ENCODE data around the gene AKAP6. TPM values are rescaled to one million over a fixed set of nuclear protein-coding genes. Genes with fewer than 3 reads are reported as not detected.

AKAP6 gene
- total and polyA plus RNA-seq, 2 experiments from 2014 or later, result 0.38 to 0.42 TPM

- TF ChIP-seq ZNF462 (CRISPR knock-in tag; IDR thresholded peaks at IDR 0.05) (no peak), ZNF114 (CRISPR knock-in tag; IDR thresholded peaks at IDR 0.05) (no peak), JUNB (IDR thresholded peaks at IDR 0.05; ENCODE audit: unreplicated experiment) (no peak), STAT1 (IDR thresholded peaks at IDR 0.05; ENCODE audit: unreplicated experiment) (no peak)
These were observed 148.3 kb downstream of the AKAP6 start (continued) for GRCh38 chr14:32477396-32477795.

GRCh38 chr14:32478050-32478449 is 149.0 kb downstream of the AKAP6 start:
- H3K27ac Mint-ChIP-seq, result no peak overlapping the region
- Histone ChIP-seq H4K20me1 (replicated peaks; ENCODE audit: insufficient read depth) (no peaks in the 10 kb centered on the region), H3K4me1 (ENCODE audit: insufficient read depth) (no peaks in the 10 kb centered on the region), H2AFZ (no peak overlapping the region), H3K36me3 (ENCODE audit: insufficient read depth) (no peaks in the 10 kb centered on the region), H3K4me2 (no peak overlapping the region), H3K4me3 (no peak overlapping the region), H3K27ac (ENCODE audit: low read depth) (no peak overlapping the region), H3F3A (replicated peaks; ENCODE audit: low read depth) (no peaks in the 10 kb centered on the region), H3K27me3 (ENCODE audit: insufficient read depth) (no peaks in the 10 kb centered on the region), H3K9me2 (ENCODE audit: insufficient read depth) (no peaks in the 10 kb centered on the region; the same call in 1 of the 2 replicates), H3K79me2 (replicated peaks; ENCODE audit: insufficient read depth) (no peaks in the 10 kb centered on the region)
- TF ChIP-seq ZNF331 (CRISPR knock-in tag; IDR thresholded peaks at IDR 0.05; ENCODE audit: low read depth) (no peak), EZH2 (IDR thresholded peaks at IDR 0.05; ENCODE audit: low read depth, unreplicated experiment) (no peak), POLR2AphosphoS5 (IDR thresholded peaks at IDR 0.05; ENCODE audit: low read depth) (no peak)
- no peak overlapping the region for H3K4me3 Mint-ChIP-seq
- no peaks in the 10 kb centered on the region for H3K36me3 Mint-ChIP-seq (ENCODE audit: low read depth)
- DNase-seq (ENCODE audit: low spot score) (no peak), ATAC-seq (no peak)
- peaks cover 8% of the 10 kb centered on the region for H3K4me1 Mint-ChIP-seq
- no peaks in the 10 kb centered on the region for H3K27me3 Mint-ChIP-seq (ENCODE audit: insufficient read depth, low read depth, poor library complexity)
- no peaks in the 10 kb centered on the region for H3K9me3 Mint-ChIP-seq

Data from GM23338 (cell line).